Measurements from ENCODE around the gene PDE11A.
"Not testable (repeated sequence)": the region's sequence is repeated elsewhere in the genome, so short reads cannot be mapped to it uniquely, and the experiment has no call there.

Gene PDE11A

DNA sequence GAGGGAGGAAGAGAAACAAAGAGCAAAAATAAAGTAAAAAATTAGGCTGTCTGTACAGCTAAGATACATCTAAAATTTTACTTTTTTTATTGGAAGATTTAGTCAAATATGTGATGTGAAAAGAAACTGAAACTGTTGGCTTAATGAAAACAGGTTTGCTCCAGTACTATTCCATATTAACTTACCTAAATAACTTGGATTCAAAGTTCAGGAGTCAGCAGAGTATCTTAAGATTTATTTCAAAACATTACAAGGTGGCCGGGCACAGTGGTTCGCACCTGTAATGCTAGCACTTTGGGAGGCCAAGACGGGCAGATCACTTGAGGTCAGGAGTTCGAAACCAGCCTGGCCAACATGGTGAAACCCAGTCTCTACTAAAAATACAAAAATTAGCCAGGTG is 197.9 kb downstream of the PDE11A start:
- Mint-ChIP-seq H3K9me3 (no peaks in the 10 kb centered on the region), H3K4me1 (no peaks in the 10 kb centered on the region), H3K27ac (no peak overlapping the region), H3K36me3 (no peaks in the 10 kb centered on the region), H3K27me3 (no peaks in the 10 kb centered on the region), H3K4me3 (no peak overlapping the region)
- no peak for ATAC-seq

DNA sequence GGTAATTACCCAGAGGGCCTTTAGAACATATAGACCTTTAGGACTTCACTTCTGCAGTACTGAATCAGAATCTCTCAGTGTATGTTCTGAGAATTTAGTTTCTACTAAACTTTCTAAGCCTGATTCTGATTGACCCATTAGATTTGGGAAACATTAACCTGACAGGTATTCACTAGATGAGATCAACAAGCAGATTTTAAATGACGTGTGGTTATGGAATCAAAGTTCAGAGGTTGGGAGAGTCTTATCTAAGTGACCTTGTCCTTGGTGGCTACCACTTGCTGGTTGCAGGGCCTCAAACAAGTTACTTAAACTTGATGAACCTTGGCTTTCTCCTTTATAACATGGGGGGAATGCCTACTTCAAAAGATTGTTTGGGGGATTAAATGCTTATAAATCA is 198.7 kb downstream of the PDE11A start:
- Mint-ChIP-seq H3K4me1 (no peaks in the 10 kb centered on the region), H3K36me3 (no peaks in the 10 kb centered on the region), H3K27me3 (no peaks in the 10 kb centered on the region), H3K4me3 (no peak overlapping the region), H3K9me3 (no peaks in the 10 kb centered on the region), H3K27ac (no peak overlapping the region)
- ATAC-seq, result no peak

DNA sequence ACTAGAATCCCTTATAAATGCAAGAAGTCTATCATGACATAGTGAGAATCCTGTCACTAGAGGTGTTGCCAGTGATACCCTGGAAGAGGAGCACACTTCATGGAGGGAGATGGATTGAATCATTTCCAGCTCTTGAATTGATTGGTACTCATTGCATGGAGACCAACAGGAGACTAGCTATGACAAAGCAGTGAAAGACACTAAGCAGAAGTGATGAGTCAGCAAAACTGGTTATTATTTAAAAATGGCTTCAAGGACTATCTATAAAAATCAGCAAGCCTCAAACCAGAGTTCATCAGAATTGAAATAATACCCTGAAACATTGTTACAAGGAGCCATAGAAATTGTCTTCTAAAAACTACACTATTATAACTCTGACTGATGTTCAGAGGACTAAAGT is 200.3 kb downstream of the PDE11A start:
- Mint-ChIP-seq H3K9me3 (no peaks in the 10 kb centered on the region), H3K36me3 (no peaks in the 10 kb centered on the region), H3K27me3 (no peaks in the 10 kb centered on the region), H3K4me3 (no peak overlapping the region), H3K27ac (no peak overlapping the region), H3K4me1 (no peaks in the 10 kb centered on the region)
- ATAC-seq, result no peak

DNA sequence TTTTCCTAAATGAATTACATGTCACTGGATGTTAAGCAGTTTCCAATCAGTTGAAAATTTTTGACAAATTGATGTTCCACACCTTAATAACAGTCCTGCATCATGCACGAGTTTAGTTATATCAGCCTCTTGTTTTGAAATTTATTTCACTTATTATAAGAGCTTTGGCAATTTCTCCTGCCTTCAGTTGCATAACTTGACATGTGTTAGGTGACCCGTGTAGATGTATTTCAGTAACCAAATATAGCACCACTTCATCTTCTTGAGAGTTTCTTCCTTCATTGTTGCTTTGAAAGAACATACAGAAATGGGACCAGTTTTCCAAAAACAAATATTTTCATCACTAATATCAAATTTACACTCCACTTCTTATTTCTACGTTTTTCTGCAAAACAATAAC is 202.7 kb downstream of the PDE11A start:
- no peaks in the 10 kb centered on the region for H3K4me1 Mint-ChIP-seq
- H3K9me3 Mint-ChIP-seq, result no peaks in the 10 kb centered on the region
- no peak overlapping the region for H3K4me3 Mint-ChIP-seq
- ATAC-seq, result no peak
- no peak overlapping the region for H3K27ac Mint-ChIP-seq
- H3K27me3 Mint-ChIP-seq, result no peaks in the 10 kb centered on the region
- H3K36me3 Mint-ChIP-seq, result no peaks in the 10 kb centered on the region

DNA sequence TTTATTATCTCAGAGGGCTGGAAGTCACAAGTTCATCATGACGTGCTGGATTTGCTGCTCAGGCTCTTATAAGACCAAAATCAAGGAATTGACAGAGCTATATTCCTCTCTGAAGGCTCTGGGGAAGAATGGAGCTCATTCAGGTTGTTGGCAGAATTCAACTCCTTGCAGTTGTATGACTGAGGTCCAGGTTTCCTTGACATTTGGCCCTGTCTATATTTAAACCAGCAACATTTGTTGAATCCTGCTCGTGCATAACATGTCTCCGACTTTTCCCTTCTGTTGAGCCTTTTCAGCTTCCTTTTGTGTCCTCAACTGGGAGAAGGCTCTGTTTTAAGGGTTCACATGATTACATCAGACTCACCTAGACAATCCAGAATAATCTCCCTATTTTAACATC is 203.4 kb downstream of the PDE11A start:
- H3K27ac Mint-ChIP-seq, result no peak overlapping the region
- no peak overlapping the region for H3K4me3 Mint-ChIP-seq
- H3K9me3 Mint-ChIP-seq, result no peaks in the 10 kb centered on the region
- no peaks in the 10 kb centered on the region for H3K27me3 Mint-ChIP-seq
- no peaks in the 10 kb centered on the region for H3K4me1 Mint-ChIP-seq
- ATAC-seq, result no peak
- H3K36me3 Mint-ChIP-seq, result no peaks in the 10 kb centered on the region

DNA sequence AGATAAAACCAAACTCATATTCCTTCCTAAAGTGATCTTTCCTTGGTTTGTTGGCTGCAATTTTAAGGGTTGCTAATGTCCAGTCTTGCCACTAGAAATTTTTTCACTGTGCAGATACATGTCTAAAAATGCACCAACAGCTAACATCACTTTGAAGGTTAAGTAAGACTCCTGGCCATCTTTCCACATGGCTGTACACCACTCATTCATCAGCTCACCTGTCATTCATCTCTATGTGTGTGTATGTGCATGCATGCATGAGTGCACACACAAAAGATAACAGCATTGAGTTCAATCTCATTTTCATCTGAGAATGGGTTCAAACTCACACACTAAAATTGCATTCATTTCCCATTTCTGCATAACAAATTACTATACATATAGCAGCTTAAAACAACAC is 203.8 kb downstream of the PDE11A start:
- Mint-ChIP-seq H3K27me3 (no peaks in the 10 kb centered on the region), H3K36me3 (no peaks in the 10 kb centered on the region), H3K27ac (no peak overlapping the region), H3K4me1 (no peaks in the 10 kb centered on the region), H3K4me3 (no peak overlapping the region), H3K9me3 (no peaks in the 10 kb centered on the region)
- no peak for ATAC-seq

DNA sequence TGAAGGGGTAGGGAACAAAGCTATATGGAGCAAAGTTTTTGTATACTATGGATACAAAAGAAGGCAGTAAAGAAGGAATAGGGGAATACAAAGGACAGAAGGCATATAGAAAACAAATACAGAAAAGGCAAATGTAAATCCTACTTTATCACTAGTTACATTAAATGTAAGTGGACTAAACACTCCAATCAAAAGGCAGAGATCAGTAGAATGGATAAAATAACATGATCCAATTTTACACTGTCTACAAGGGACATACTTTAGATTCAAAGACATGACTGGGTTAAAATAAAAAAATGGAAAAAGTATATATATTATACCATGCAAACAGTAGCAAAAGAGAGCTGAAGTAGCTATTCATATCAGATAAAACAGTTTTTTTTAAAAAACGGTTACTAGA is 215.0 kb downstream of the PDE11A start:
- Mint-ChIP-seq H3K27me3 (no peaks in the 10 kb centered on the region), H3K36me3 (peaks cover 5% of the 10 kb centered on the region)
- no peak for ATAC-seq

DNA sequence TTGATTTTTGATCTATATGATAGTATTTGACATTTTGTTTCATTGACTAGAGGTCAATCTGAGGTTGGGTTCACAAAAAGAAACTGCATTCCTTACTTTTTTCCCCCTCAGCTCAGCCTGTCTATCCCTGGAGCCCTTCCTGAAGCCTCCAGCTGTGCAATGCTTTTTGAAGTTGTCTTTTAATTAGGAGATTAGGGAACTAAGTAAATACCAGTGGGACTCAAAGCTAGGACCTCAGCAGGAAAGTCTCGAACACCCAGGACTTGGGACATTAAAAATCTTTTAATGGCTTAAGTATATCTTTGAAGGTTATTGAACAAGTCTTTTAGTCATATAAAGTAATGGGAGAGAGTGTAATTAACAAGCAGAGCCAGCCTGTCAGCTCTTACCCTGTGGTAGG is 220.2 kb downstream of the PDE11A start:
- Mint-ChIP-seq H3K4me3 (no peak overlapping the region), H3K27ac (no peak overlapping the region), H3K4me1 (no peaks in the 10 kb centered on the region), H3K9me3 (peaks cover 4% of the 10 kb centered on the region), H3K36me3 (peaks cover 3% of the 10 kb centered on the region), H3K27me3 (no peaks in the 10 kb centered on the region)
- no peak for ATAC-seq

More for the DNA sequence above, 215.0 kb downstream of the PDE11A start:
- Mint-ChIP-seq H3K4me3 (no peak overlapping the region), H3K9me3 (peaks cover 8% of the 10 kb centered on the region), H3K27ac (no peak overlapping the region), H3K4me1 (no peaks in the 10 kb centered on the region)

DNA sequence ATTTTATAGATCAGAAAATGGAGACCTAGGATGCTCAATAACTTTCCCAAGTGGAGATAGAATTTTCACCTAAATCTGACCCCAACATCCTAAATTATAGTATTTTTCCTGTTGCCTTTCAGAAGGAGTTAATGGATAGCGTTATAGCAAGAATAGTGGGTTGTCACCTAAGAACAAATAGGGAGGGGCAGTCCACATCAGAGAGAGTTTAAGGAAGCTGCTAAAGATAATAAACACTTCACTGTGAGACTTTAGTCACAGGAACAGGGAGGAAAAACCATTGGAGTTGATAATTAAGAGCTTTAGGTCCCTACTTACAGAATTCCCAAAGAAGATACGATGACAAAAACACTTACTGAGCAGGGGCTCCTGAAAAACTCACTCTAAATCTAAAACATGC is 229.4 kb downstream of the PDE11A start:
- Mint-ChIP-seq H3K4me1 (no peaks in the 10 kb centered on the region), H3K9me3 (no peaks in the 10 kb centered on the region), H3K27me3 (no peaks in the 10 kb centered on the region), H3K27ac (no peak overlapping the region), H3K36me3 (no peaks in the 10 kb centered on the region), H3K4me3 (no peak overlapping the region)
- ATAC-seq, result no peak

DNA sequence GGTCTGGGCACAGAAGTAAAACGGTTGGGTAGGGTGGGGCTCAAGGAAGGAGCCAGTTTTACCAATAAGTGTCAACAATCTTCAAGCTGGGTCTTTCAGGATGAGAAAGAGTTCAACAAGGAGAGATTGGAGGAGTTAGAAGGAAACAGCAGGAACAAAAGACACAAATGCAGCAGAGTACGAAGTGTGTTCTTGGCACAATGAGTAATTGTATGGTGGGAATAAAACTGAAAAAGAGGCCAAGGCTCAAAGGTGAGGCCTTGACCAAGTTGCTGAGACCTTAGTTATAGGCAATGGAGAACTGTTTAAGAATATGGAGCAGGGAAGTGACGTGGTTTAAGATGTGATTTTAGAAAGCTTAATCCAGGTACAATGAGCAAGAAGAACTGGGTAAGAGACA is 230.3 kb downstream of the PDE11A start:
- no peak overlapping the region for H3K4me3 Mint-ChIP-seq
- no peak for ATAC-seq
- H3K9me3 Mint-ChIP-seq, result peaks cover 4% of the 10 kb centered on the region
- H3K27me3 Mint-ChIP-seq, result no peaks in the 10 kb centered on the region
- H3K36me3 Mint-ChIP-seq, result no peaks in the 10 kb centered on the region
- no peaks in the 10 kb centered on the region for H3K4me1 Mint-ChIP-seq
- H3K27ac Mint-ChIP-seq, result no peak overlapping the region

DNA sequence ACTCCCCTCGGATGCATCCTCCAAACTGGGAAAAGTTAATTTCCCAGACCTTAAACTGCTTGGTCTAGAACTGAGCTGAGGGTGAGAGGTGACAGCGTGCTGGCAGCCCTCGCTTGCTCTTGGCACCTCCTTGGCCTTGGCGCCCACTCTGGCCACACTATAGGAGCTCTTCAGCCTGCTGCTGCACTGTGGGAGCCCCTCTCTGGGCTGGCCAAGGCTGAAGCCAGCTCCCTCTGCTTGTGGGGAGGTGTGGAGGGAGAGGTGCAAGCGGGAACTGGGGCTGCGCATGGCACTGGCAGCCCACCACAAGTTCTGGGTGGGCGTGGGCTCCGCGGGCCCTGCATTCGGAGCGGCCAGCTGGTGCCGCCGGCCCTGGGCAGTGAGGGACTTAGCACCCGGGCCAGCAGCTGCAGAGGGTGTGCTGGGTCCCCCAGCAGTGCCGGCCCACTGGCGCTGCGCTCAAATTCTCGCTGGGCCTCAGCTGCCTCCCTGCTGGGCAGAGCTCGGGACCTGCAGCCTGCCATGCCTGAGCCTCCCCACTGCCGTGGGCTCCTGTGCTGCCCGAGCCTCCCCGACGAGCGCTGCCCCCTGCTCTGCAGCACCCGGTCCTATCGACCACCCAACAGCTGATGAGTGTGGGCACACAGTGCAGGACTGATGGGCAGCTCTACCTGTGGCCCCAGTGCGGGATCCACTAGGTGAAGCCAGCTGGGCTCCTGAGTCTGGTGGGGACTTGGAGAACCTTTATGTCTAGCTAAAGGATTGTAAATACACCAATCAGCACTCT is 237.0 kb downstream of the PDE11A start:
- ATAC-seq, H3K4me1 Mint-ChIP-seq, H3K36me3 Mint-ChIP-seq, H3K27ac Mint-ChIP-seq, H3K27me3 Mint-ChIP-seq, H3K4me3 Mint-ChIP-seq, H3K9me3 Mint-ChIP-seq: not testable (repeated sequence)

DNA sequence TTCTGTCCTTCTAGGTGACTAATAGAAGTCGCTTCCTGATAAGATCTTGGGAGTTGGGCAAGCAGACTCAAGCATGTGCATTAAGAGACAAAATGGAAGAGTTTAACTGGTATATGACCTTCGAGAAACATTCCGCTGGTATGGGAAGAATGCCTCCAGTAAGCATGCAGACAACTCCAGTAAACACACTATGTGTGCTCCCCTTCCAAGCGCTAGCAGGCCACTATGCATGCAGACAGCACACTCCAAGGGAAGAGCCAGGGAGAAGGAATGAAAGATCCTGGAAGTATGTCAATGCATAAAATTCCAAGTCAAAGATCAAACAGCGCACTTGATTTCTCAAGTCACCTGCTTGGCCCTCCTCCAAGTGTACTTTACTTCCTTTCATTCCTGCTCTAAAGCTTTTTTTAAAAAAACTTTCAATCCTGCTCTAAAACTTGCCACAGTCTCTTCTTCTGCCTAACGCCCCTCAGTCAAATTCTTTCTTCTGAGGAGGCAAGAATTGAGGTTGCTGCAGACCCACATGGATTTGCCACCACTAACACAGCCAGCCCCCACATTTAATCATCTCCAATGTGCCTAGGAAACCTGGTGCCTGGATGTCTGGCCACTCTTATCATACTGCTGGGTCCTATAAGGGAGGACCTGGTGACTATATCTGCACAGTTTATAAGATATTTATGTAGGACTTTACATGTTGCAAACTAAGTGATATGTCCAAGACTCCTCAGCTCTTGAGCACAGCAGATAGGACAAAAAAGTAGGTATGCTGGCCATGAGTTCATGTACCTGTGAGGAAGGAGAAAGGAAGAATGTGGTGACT is 239.8 kb downstream of the PDE11A start:
- Mint-ChIP-seq H3K27me3 (no peaks in the 10 kb centered on the region), H3K4me1 (no peaks in the 10 kb centered on the region), H3K27ac (no peak overlapping the region)

DNA sequence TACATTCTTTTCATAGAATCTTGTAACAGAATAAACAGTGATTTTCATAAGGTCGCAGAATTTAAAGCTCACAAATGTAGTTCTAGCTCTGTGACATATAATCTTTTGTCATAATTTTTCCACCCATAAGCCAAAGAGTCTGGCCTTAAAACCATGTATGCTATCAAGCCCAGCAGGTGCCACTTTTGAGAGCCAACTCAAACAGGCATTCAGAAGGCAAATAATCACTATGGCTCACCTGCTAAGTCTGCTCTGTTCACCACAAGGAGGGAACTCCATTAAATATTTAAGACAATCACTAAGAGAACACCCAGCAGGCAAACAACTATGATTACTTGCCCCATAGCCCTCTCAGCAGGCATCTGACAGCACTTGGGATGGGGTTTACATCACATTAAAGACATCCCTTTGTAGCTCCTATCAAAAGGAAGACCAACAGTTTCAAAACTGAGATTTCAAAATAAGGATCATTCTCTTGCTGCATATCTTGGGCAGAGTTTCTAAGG is 241.6 kb downstream of the PDE11A start:
- H3K27ac Mint-ChIP-seq, result no peak overlapping the region
- no peak for ATAC-seq
- no peaks in the 10 kb centered on the region for H3K4me1 Mint-ChIP-seq
- H3K36me3 Mint-ChIP-seq, result no peaks in the 10 kb centered on the region
- no peaks in the 10 kb centered on the region for H3K27me3 Mint-ChIP-seq
- H3K4me3 Mint-ChIP-seq, result no peak overlapping the region
- no peaks in the 10 kb centered on the region for H3K9me3 Mint-ChIP-seq

More for the DNA sequence above, 239.8 kb downstream of the PDE11A start:
- no peak for ATAC-seq
- H3K4me3 Mint-ChIP-seq, result no peak overlapping the region
- peaks cover 4% of the 10 kb centered on the region for H3K9me3 Mint-ChIP-seq
- no peaks in the 10 kb centered on the region for H3K36me3 Mint-ChIP-seq

DNA sequence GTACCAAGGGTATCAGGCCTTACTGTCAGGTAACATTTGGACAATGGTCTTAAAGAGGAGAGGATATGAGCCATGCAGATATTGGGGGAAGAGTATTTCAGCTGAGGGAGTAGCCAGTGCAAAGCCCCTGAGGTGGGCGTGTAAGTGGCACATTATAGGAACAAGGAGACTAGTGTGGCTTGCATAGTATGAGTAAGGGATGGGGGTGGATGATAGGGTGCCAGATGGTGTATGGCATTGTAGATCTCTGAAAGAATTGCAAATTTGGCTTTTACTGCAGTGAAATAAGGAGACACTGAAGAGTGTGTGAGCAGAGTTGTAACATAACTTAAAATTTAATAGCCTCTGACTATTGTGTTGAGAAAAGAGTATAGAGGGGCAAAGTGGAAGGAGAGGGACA is 244.0 kb downstream of the PDE11A start:
- ATAC-seq, result no peak
- Mint-ChIP-seq H3K4me1 (no peaks in the 10 kb centered on the region), H3K27me3 (peaks cover 3% of the 10 kb centered on the region), H3K36me3 (no peaks in the 10 kb centered on the region), H3K4me3 (no peak overlapping the region), H3K9me3 (no peaks in the 10 kb centered on the region), H3K27ac (no peak overlapping the region)

DNA sequence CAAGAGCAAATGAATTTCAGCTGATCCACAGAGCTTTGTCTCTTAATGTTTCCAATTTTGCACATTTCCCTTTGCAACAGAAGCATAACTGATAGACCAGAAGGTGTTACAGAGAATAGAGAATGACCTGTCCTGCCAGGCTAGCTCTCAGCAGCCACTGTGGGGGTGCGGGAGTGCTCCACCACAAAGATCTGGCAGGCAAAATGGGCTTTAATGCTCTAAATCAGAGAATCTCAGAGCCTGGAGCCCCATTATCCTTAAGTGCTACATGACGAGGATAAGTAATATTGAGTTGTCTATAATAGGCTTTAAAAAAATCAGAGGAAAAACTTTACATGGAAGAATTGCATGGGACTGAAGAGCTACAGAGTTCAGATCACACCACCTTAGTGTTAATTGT is 245.7 kb downstream of the PDE11A start:
- Mint-ChIP-seq H3K27ac (no peak overlapping the region), H3K4me1 (no peaks in the 10 kb centered on the region), H3K27me3 (peaks cover 13% of the 10 kb centered on the region), H3K9me3 (no peaks in the 10 kb centered on the region), H3K36me3 (no peaks in the 10 kb centered on the region), H3K4me3 (no peak overlapping the region)
- ATAC-seq, result no peak

DNA sequence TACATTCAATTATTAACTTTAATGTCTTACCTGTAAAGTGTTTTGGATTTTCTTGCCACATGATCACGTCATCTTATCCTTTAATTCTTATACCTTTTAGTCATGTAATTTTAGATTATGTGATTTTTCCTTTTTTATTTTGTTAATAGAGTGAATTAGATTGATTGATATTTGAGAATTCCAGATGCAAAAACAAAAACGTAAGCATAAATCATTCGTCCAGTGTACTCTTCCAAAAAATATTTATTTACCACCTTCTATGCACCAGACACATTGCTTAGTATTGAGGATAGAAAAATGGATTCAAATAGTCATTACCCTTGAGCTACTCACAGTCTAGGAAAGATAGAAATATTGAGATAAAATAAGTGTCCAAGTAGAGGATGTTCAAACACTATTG is 249.6 kb downstream of the PDE11A start:
- peaks cover 13% of the 10 kb centered on the region for H3K27me3 Mint-ChIP-seq
- no peak overlapping the region for H3K27ac Mint-ChIP-seq
- no peaks in the 10 kb centered on the region for H3K4me1 Mint-ChIP-seq
- no peak overlapping the region for H3K4me3 Mint-ChIP-seq
- no peaks in the 10 kb centered on the region for H3K9me3 Mint-ChIP-seq
- ATAC-seq, result no peak
- no peaks in the 10 kb centered on the region for H3K36me3 Mint-ChIP-seq
